Liver (tissue), 3 donors: ENCODE results near the gene CDK11A.

Experiments
- FOXA1 ChIP-seq: IDR thresholded peaks from 2 replicates; pipeline ENCODE4 v1.6.1; 2016; ENCODE audit warnings: antibody characterized with exemption
- HNF4A ChIP-seq, 2 donors: conservative IDR thresholded peaks; 2 replicates each; pipeline ENCODE4 v1.6.1; 2016; ENCODE audit warnings: antibody characterized with exemption in 2 of 2, mild to moderate bottlenecking in 2 of 2
- RAD21 ChIP-seq, 2 donors: IDR thresholded peaks; 2 replicates each; pipeline ENCODE4 v1.6.1; 2016; ENCODE audit warnings: antibody characterized with exemption in 2 of 2, mild to moderate bottlenecking in 2 of 2
- RXRA ChIP-seq, 2 donors: IDR thresholded peaks; 2 replicates each; pipeline ENCODE4 v1.6.1; 2017 to 2018; ENCODE audit warnings: antibody characterized with exemption in 2 of 2, mild to moderate bottlenecking in 1 of 2
- SP1 ChIP-seq: IDR thresholded peaks from 2 replicates; pipeline ENCODE4 v1.6.1; 2018; ENCODE audit warnings: antibody characterized with exemption, mild to moderate bottlenecking
- TAF1 ChIP-seq: conservative IDR thresholded peaks from 2 replicates; pipeline ENCODE4 v1.6.1; 2016; ENCODE audit warnings: antibody characterized with exemption, mild to moderate bottlenecking
- YY1 ChIP-seq: IDR thresholded peaks from 2 replicates; pipeline ENCODE4 v1.6.1; 2016; ENCODE audit warnings: antibody characterized with exemption, mild to moderate bottlenecking
- TF ChIP-seq, protein P1 (sequence below): fragments of 150-350 bp; IDR thresholded peaks from 2 replicates; pipeline ENCODE4 v1.5.1; 2017; ENCODE audit warnings: improper control_type of control experiment, low read depth, low read length; ENCODE audit not compliant: missing input control
- TF ChIP-seq, protein P2 (sequence below): IDR thresholded peaks from 2 replicates; pipeline ENCODE4 v1.6.1; 2016; ENCODE audit warnings: antibody characterized with exemption
- TF ChIP-seq, protein P3 (sequence below): IDR thresholded peaks from 2 replicates; pipeline ENCODE4 v1.6.1; 2016; ENCODE audit warnings: antibody characterized with exemption, mild to moderate bottlenecking
- TF ChIP-seq, protein P4 (sequence below): IDR thresholded peaks from 2 replicates; pipeline ENCODE4 v1.6.1; 2016; ENCODE audit warnings: antibody characterized with exemption
- donor health status: healthy.
- donor health status: healthy.

DNA sequence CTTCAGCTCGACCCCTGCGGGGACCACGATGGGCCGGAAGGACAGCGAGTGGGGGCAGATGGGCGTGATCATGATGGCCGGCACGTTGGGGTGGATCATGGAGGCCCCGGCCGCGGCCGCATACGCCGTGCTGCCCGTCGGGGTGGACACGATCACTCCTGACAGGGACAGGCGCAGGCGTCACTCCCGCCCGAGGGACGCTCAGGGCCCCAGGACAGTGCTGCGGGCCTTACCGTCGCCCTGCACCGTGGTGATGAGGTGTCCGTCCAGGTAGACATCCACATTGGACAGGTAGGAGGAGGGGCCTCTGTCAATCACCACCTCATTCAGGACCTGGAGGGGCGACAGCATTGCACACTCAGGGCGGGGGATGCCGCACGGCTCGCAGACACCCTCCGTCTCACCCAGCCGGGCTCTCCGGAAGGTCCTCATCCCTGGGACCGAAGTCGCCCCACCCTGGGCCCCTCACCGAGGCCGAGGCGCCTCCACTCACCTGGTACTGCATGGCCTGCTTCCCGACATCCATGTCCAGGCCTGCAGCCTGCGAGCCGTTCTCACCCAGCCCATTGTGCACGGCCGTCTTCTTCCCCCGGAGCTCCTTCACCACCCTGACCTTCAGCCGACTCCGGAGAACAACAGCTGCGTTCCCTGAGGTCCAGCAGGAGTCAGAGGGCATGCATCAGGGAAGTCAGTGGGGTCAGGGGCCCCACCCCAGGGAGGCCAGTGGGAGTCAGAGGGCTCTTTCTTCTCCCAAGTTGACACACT lies 30.1 kb upstream of the CDK11A start:
- TF ChIP-seq SP1, result no peak
- TF ChIP-seq, protein P1, sequence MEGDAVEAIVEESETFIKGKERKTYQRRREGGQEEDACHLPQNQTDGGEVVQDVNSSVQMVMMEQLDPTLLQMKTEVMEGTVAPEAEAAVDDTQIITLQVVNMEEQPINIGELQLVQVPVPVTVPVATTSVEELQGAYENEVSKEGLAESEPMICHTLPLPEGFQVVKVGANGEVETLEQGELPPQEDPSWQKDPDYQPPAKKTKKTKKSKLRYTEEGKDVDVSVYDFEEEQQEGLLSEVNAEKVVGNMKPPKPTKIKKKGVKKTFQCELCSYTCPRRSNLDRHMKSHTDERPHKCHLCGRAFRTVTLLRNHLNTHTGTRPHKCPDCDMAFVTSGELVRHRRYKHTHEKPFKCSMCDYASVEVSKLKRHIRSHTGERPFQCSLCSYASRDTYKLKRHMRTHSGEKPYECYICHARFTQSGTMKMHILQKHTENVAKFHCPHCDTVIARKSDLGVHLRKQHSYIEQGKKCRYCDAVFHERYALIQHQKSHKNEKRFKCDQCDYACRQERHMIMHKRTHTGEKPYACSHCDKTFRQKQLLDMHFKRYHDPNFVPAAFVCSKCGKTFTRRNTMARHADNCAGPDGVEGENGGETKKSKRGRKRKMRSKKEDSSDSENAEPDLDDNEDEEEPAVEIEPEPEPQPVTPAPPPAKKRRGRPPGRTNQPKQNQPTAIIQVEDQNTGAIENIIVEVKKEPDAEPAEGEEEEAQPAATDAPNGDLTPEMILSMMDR, result no peak
- TF ChIP-seq TAF1, result no peak
- no peak for TF ChIP-seq RAD21 (IDR thresholded peaks at IDR 0.05)
- no peak for TF ChIP-seq HNF4A (conservative IDR thresholded peaks at IDR 0.05)
- TF ChIP-seq RXRA (IDR thresholded peaks at IDR 0.05), result no peak
- TF ChIP-seq, protein P2, sequence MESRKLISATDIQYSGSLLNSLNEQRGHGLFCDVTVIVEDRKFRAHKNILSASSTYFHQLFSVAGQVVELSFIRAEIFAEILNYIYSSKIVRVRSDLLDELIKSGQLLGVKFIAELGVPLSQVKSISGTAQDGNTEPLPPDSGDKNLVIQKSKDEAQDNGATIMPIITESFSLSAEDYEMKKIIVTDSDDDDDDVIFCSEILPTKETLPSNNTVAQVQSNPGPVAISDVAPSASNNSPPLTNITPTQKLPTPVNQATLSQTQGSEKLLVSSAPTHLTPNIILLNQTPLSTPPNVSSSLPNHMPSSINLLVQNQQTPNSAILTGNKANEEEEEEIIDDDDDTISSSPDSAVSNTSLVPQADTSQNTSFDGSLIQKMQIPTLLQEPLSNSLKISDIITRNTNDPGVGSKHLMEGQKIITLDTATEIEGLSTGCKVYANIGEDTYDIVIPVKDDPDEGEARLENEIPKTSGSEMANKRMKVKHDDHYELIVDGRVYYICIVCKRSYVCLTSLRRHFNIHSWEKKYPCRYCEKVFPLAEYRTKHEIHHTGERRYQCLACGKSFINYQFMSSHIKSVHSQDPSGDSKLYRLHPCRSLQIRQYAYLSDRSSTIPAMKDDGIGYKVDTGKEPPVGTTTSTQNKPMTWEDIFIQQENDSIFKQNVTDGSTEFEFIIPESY, result no peak
- TF ChIP-seq YY1, result no peak
- TF ChIP-seq, protein P3, sequence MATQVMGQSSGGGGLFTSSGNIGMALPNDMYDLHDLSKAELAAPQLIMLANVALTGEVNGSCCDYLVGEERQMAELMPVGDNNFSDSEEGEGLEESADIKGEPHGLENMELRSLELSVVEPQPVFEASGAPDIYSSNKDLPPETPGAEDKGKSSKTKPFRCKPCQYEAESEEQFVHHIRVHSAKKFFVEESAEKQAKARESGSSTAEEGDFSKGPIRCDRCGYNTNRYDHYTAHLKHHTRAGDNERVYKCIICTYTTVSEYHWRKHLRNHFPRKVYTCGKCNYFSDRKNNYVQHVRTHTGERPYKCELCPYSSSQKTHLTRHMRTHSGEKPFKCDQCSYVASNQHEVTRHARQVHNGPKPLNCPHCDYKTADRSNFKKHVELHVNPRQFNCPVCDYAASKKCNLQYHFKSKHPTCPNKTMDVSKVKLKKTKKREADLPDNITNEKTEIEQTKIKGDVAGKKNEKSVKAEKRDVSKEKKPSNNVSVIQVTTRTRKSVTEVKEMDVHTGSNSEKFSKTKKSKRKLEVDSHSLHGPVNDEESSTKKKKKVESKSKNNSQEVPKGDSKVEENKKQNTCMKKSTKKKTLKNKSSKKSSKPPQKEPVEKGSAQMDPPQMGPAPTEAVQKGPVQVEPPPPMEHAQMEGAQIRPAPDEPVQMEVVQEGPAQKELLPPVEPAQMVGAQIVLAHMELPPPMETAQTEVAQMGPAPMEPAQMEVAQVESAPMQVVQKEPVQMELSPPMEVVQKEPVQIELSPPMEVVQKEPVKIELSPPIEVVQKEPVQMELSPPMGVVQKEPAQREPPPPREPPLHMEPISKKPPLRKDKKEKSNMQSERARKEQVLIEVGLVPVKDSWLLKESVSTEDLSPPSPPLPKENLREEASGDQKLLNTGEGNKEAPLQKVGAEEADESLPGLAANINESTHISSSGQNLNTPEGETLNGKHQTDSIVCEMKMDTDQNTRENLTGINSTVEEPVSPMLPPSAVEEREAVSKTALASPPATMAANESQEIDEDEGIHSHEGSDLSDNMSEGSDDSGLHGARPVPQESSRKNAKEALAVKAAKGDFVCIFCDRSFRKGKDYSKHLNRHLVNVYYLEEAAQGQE, result no peak
- TF ChIP-seq FOXA1, result no peak
- TF ChIP-seq, protein P4, sequence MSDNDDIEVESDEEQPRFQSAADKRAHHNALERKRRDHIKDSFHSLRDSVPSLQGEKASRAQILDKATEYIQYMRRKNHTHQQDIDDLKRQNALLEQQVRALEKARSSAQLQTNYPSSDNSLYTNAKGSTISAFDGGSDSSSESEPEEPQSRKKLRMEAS, result no peak
